22Rv1 (cell line): ENCODE measurements around the gene WDR48.
A peak's percentile ranks its signal among the peaks of the same experiment; 100 is the strongest.

Experiments
- H3K27ac ChIP-seq: fragments of 450-650 bp; 2 replicates; pipeline ENCODE4 v1.5.1; 2017
- ZFX ChIP-seq: fragments of 450-650 bp; IDR thresholded peaks from 2 replicates; pipeline ENCODE4 v1.6.1; 2017; ENCODE audit warnings: antibody characterized with exemption, borderline replicate concordance
- TF ChIP-seq, protein P1 (sequence below): fragments of 450-650 bp; IDR thresholded peaks from 2 replicates; pipeline ENCODE4 v1.5.1; 2017; ENCODE audit warnings: mild to moderate bottlenecking

WDR48 gene

GRCh38 chr3:39146083-39146501 is 94.3 kb downstream of the WDR48 start:
- peak overlapping the region; percentile 96 for H3K27ac ChIP-seq
- TF ChIP-seq, protein P1, sequence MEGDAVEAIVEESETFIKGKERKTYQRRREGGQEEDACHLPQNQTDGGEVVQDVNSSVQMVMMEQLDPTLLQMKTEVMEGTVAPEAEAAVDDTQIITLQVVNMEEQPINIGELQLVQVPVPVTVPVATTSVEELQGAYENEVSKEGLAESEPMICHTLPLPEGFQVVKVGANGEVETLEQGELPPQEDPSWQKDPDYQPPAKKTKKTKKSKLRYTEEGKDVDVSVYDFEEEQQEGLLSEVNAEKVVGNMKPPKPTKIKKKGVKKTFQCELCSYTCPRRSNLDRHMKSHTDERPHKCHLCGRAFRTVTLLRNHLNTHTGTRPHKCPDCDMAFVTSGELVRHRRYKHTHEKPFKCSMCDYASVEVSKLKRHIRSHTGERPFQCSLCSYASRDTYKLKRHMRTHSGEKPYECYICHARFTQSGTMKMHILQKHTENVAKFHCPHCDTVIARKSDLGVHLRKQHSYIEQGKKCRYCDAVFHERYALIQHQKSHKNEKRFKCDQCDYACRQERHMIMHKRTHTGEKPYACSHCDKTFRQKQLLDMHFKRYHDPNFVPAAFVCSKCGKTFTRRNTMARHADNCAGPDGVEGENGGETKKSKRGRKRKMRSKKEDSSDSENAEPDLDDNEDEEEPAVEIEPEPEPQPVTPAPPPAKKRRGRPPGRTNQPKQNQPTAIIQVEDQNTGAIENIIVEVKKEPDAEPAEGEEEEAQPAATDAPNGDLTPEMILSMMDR = peak; percentile 18; the same call in 1 of the 2 replicates
- TF ChIP-seq ZFX = no peak
